Mesendoderm (in vitro differentiated cells): Measurements from ENCODE around the gene RTN3.

ENCODE experiments used
- DNase-seq: peaks from one replicate; pipeline ENCODE4 v3.0.0; 2013
- H2AK5ac ChIP-seq: 2 replicates; pipeline ENCODE4 v1.6.1; 2013; ENCODE audit warnings: low read length, inconsistent platforms
- H2BK120ac ChIP-seq: 2 replicates; pipeline ENCODE4 v1.6.1; 2013; ENCODE audit warnings: low read depth, mild to moderate bottlenecking, low read length, moderate library complexity, mixed read lengths
- H2BK15ac ChIP-seq: replicated peaks from 2 replicates; pipeline ENCODE4 v1.6.1; 2013; ENCODE audit warnings: low read depth, mild to moderate bottlenecking, moderate library complexity
- H2BK5ac ChIP-seq: 2 replicates; pipeline ENCODE4 v1.6.1; 2013; ENCODE audit warnings: low read length, inconsistent platforms
- H3K18ac ChIP-seq: 2 replicates; pipeline ENCODE4 v1.6.1; 2013; ENCODE audit warnings: mild to moderate bottlenecking, low read length, mixed read lengths
- H3K23ac ChIP-seq: one replicate; pipeline ENCODE4 v1.6.1; 2013; ENCODE audit warnings: low read length
- H3K27ac ChIP-seq: 2 replicates; pipeline ENCODE4 v1.5.1; 2013; ENCODE audit warnings: low read depth, mild to moderate bottlenecking, inconsistent platforms, low read length, moderate library complexity
- H3K27me3 ChIP-seq: 2 replicates; pipeline ENCODE4 v1.6.1; 2013; ENCODE audit warnings: low read length, control low read depth, mild to moderate bottlenecking, inconsistent platforms; ENCODE audit not compliant: insufficient read depth, poor library complexity
- H3K36me3 ChIP-seq: 2 replicates; pipeline ENCODE4 v1.6.1; 2013; ENCODE audit warnings: low read length, inconsistent platforms; ENCODE audit not compliant: control insufficient read depth, insufficient read depth
- H3K4ac ChIP-seq: one replicate; pipeline ENCODE4 v1.6.1; 2013; ENCODE audit warnings: low read depth, mild to moderate bottlenecking, low read length, moderate library complexity
- H3K4me1 ChIP-seq: 2 replicates; pipeline ENCODE4 v1.6.1; 2013; ENCODE audit warnings: low read depth, low read length, inconsistent platforms; ENCODE audit not compliant: control insufficient read depth
- H3K4me2 ChIP-seq: 2 replicates; pipeline ENCODE4 v1.6.1; 2013; ENCODE audit warnings: low read length
- H3K4me3 ChIP-seq: 2 replicates; pipeline ENCODE4 v1.5.1; 2013; ENCODE audit warnings: mild to moderate bottlenecking, low read length
- H3K56ac ChIP-seq: one replicate; pipeline ENCODE4 v1.6.1; 2013; ENCODE audit warnings: low read length
- H3K79me1 ChIP-seq: 2 replicates; pipeline ENCODE4 v1.6.1; 2013; ENCODE audit warnings: low read length, inconsistent platforms
- H3K79me2 ChIP-seq: 2 replicates; pipeline ENCODE4 v1.6.1; 2013; ENCODE audit warnings: mild to moderate bottlenecking, low read length; ENCODE audit not compliant: control insufficient read depth, insufficient read depth
- H3K9ac ChIP-seq: 2 replicates; pipeline ENCODE4 v1.6.1; 2013; ENCODE audit warnings: low read length, inconsistent platforms
- H4K5ac ChIP-seq: one replicate; pipeline ENCODE4 v1.6.1; 2013; ENCODE audit warnings: low read length
- H4K8ac ChIP-seq: one replicate; pipeline ENCODE4 v1.6.1; 2013; ENCODE audit warnings: low read depth, mild to moderate bottlenecking, control low read depth, low read length, moderate library complexity
- whole genome bisulfite sequencing: extraction: QIAGEN DNeasy Blood & Tissue Kit; methylation state at CpG from one replicate; pipeline ENCODE4 v1.1.7; 2013; ENCODE audit warnings: low lambda C conversion rate, missing lambda C conversion rate; ENCODE audit not compliant: insufficient coverage; ENCODE audit errors: extremely low coverage; 5-methylcytosine and 5-hydroxymethylcytosine counted together

Gene RTN3

GRCh38 chr11:63738720-63739360 is 57.5 kb downstream of the RTN3 start:
- Histone ChIP-seq H2BK5ac (no peak overlapping the region), H3K36me3 (no peaks in the 10 kb centered on the region), H4K8ac (no peak overlapping the region), H3K27ac (no peak overlapping the region), H2AK5ac (no peak overlapping the region), H3K18ac (no peak overlapping the region), H3K9ac (no peak overlapping the region), H2BK120ac (no peak overlapping the region), H3K4ac (no peak overlapping the region), H3K79me2 (no peaks in the 10 kb centered on the region), H3K4me1 (no peaks in the 10 kb centered on the region), H3K4me3 (no peak overlapping the region), H3K4me2 (no peak overlapping the region), H3K56ac (no peak overlapping the region), H3K23ac (no peak overlapping the region), H3K79me1 (peaks cover 3% of the 10 kb centered on the region), H4K5ac (no peak overlapping the region), H2BK15ac (no peak overlapping the region), H3K27me3 (no peaks in the 10 kb centered on the region)
- 100% methylated on average over 1 of the region's 8 CpGs for WGBS
- peak; percentile 81 for DNase-seq

- Histone ChIP-seq H3K4me1 (no peaks in the 10 kb centered on the region), H3K27ac (no peak overlapping the region), H3K4ac (no peak overlapping the region), H3K4me3 (no peak overlapping the region), H3K9ac (no peak overlapping the region), H3K56ac (no peak overlapping the region), H4K5ac (no peak overlapping the region), H4K8ac (no peak overlapping the region), H2AK5ac (no peak overlapping the region), H3K4me2 (no peak overlapping the region), H2BK15ac (no peak overlapping the region), H3K23ac (no peak overlapping the region), H3K18ac (no peak overlapping the region), H3K79me1 (no peaks in the 10 kb centered on the region), H3K79me2 (no peaks in the 10 kb centered on the region), H3K27me3 (no peaks in the 10 kb centered on the region), H2BK5ac (no peak overlapping the region), H2BK120ac (no peak overlapping the region), H3K36me3 (peaks cover 2% of the 10 kb centered on the region)
- no CpG with 5 or more reads among the region's 13 CpGs for WGBS
- no peak for DNase-seq
These were observed 64.2 kb downstream of the RTN3 start for GRCh38 chr11:63745304-63746170.

GRCh38 chr11:63747011-63747410 is 65.7 kb downstream of the RTN3 start:
- Histone ChIP-seq H3K27me3 (no peaks in the 10 kb centered on the region), H3K36me3 (peaks cover 4% of the 10 kb centered on the region), H3K56ac (no peak overlapping the region), H4K8ac (no peak overlapping the region), H2BK15ac (no peak overlapping the region), H3K79me1 (no peaks in the 10 kb centered on the region), H3K9ac (no peak overlapping the region), H3K23ac (no peak overlapping the region), H2BK120ac (no peak overlapping the region), H3K4ac (no peak overlapping the region), H2AK5ac (no peak overlapping the region), H2BK5ac (no peak overlapping the region), H3K27ac (no peak overlapping the region), H3K4me2 (no peak overlapping the region), H3K18ac (no peak overlapping the region), H3K4me3 (no peak overlapping the region), H3K79me2 (no peaks in the 10 kb centered on the region), H3K4me1 (no peaks in the 10 kb centered on the region), H4K5ac (no peak overlapping the region)
- no CpG with 5 or more reads among the region's 3 CpGs for WGBS
- no peak for DNase-seq

GRCh38 chr11:63749624-63750023 is 68.3 kb downstream of the RTN3 start:
- no peak overlapping the region for H2BK15ac ChIP-seq
- peaks cover 4% of the 10 kb centered on the region for H3K36me3 ChIP-seq
- no peak overlapping the region for H3K56ac ChIP-seq
- no peaks in the 10 kb centered on the region for H3K27me3 ChIP-seq
- DNase-seq = no peak
- no peak overlapping the region for H4K5ac ChIP-seq
- H3K18ac ChIP-seq = no peak overlapping the region
- H2BK120ac ChIP-seq = no peak overlapping the region
- H3K9ac ChIP-seq = no peak overlapping the region
- no peaks in the 10 kb centered on the region for H3K79me2 ChIP-seq
- H3K23ac ChIP-seq = no peak overlapping the region
- no peak overlapping the region for H3K4me3 ChIP-seq
- H3K4me1 ChIP-seq = no peaks in the 10 kb centered on the region
- no peak overlapping the region for H3K4me2 ChIP-seq
- peaks cover 2% of the 10 kb centered on the region for H3K79me1 ChIP-seq
- H3K4ac ChIP-seq = no peak overlapping the region
- no CpG with 5 or more reads among the region's 4 CpGs for WGBS
- no peak overlapping the region for H4K8ac ChIP-seq
- no peak overlapping the region for H3K27ac ChIP-seq
- H2AK5ac ChIP-seq = no peak overlapping the region
- no peak overlapping the region for H2BK5ac ChIP-seq

- no CpG with 5 or more reads among the region's 5 CpGs for WGBS
- no peak overlapping the region for H3K9ac ChIP-seq
- H2BK15ac ChIP-seq = no peak overlapping the region
- no peak overlapping the region for H4K8ac ChIP-seq
- peaks cover 8% of the 10 kb centered on the region for H3K4me1 ChIP-seq
- H2BK5ac ChIP-seq = no peak overlapping the region
- H3K79me2 ChIP-seq = peaks cover 14% of the 10 kb centered on the region
- H2BK120ac ChIP-seq = no peak overlapping the region
- H3K27ac ChIP-seq = no peak overlapping the region
- no peak overlapping the region for H3K4me2 ChIP-seq
- H4K5ac ChIP-seq = no peak overlapping the region
- no peak overlapping the region for H3K23ac ChIP-seq
- H3K79me1 ChIP-seq = peaks cover 6% of the 10 kb centered on the region
- DNase-seq = no peak
- no peak overlapping the region for H3K18ac ChIP-seq
- H3K4ac ChIP-seq = no peak overlapping the region
- no peak overlapping the region for H2AK5ac ChIP-seq
- no peak overlapping the region for H3K56ac ChIP-seq
- H3K4me3 ChIP-seq = no peak overlapping the region
- H3K27me3 ChIP-seq = no peaks in the 10 kb centered on the region
- no peaks in the 10 kb centered on the region for H3K36me3 ChIP-seq
These were observed 75.8 kb downstream of the RTN3 start for GRCh38 chr11:63756919-63757761.
